PC-3 (cell line): Measurements from ENCODE around the gene ERI3. TPM values are rescaled to one million over a fixed set of nuclear protein-coding genes. Genes with fewer than 3 reads are reported as not detected.

Source experiments
- ATAC-seq: fragments of 200-7000 bp; cut with Tn5 transposase; 2 replicates; pipeline ENCODE4 v1.9.1; 2020; ENCODE audit warnings: mild to moderate bottlenecking, moderate library complexity
- BruUV-seq: library from RNA; stranded (reverse); fragments of 400-500 nt; replicated peaks from 2 replicates; lab custom pipeline; 2021; lab: Mats Ljungman, UMichigan
- CTCF ChIA-PET: fragments of 300-600 bp; sonication (Branson Sonifier 250); formaldehyde crosslinking; loops from one replicate; lab custom pipeline; 2022; ENCODE audit warnings: antibody characterized with exemption; lab: Charles Lee
- POLR2A ChIA-PET: fragments of 300-600 bp; sonication (Branson Sonifier 250); formaldehyde crosslinking; loops from one replicate; lab custom pipeline; 2022; ENCODE audit warnings: antibody characterized with exemption; ENCODE audit not compliant: unreplicated experiment; lab: Charles Lee
- DNase-seq: peaks from one replicate; pipeline ENCODE4 v3.0.0-alpha.2; 2015
- H2AFZ ChIP-seq: fragments of 300-600 bp; sonication (generic); 2 replicates; pipeline ENCODE4 v1.6.0; 2016; ENCODE audit warnings: antibody characterized with exemption, low read length
- H3F3A ChIP-seq: fragments of 300-600 bp; sonication (generic); one replicate; pipeline ENCODE4 v1.6.0; 2017; ENCODE audit warnings: antibody characterized with exemption, low read length, control low read depth, mild to moderate bottlenecking; ENCODE audit not compliant: unreplicated experiment
- H3K27ac ChIP-seq: fragments of 300-600 bp; sonication (generic); 2 replicates; pipeline ENCODE4 v1.5.1; 2016; ENCODE audit warnings: mild to moderate bottlenecking, low read length
- H3K27me3 ChIP-seq: fragments of 300-600 bp; sonication (generic); 2 replicates; pipeline ENCODE4 v1.6.1; 2016; ENCODE audit warnings: low read length, mixed read lengths
- H3K36me3 ChIP-seq: fragments of 300-600 bp; sonication (generic); 2 replicates; pipeline ENCODE4 v1.6.1; 2016; ENCODE audit warnings: low read depth, mixed run types, low read length, mixed read lengths
- H3K4me1 ChIP-seq: fragments of 300-600 bp; sonication (generic); 2 replicates; pipeline ENCODE4 v1.5.1; 2016; ENCODE audit warnings: low read length; ENCODE audit not compliant: insufficient read depth
- H3K4me2 ChIP-seq: fragments of 300-600 bp; sonication (generic); 2 replicates; pipeline ENCODE4 v1.6.0; 2016; ENCODE audit warnings: low read length
- H3K4me3 ChIP-seq: fragments of 300-600 bp; sonication (generic); 2 replicates; pipeline ENCODE4 v1.5.1; 2016; ENCODE audit warnings: mild to moderate bottlenecking, low read length, mixed read lengths
- H3K79me2 ChIP-seq: fragments of 300-600 bp; sonication (generic); 2 replicates; pipeline ENCODE4 v1.6.1; 2017; ENCODE audit warnings: low read length, mixed read lengths
- H3K9ac ChIP-seq: fragments of 300-600 bp; sonication (generic); 2 replicates; pipeline ENCODE4 v1.6.0; 2016; ENCODE audit warnings: mild to moderate bottlenecking, low read length
- H3K9me2 ChIP-seq: fragments of 300-600 bp; sonication (generic); replicated peaks from 2 replicates; pipeline ENCODE4 v1.6.1; 2016; ENCODE audit warnings: mixed run types, low read length, mixed read lengths
- H3K9me3 ChIP-seq: fragments of 300-600 bp; sonication (generic); 2 replicates; pipeline ENCODE4 v1.6.1; 2016; ENCODE audit warnings: low read length, mixed read lengths
- H4K20me1 ChIP-seq: fragments of 300-600 bp; sonication (generic); 2 replicates; pipeline ENCODE4 v1.6.1; 2016; ENCODE audit warnings: low read length, mixed read lengths
- CTCF ChIP-seq: fragments of 300-600 bp; sonication (generic); conservative IDR thresholded peaks from 2 replicates; pipeline ENCODE4 v1.5.1; 2017; ENCODE audit warnings: antibody characterized with exemption, low read depth, mild to moderate bottlenecking, low read length
- EZH2 ChIP-seq: fragments of 300-600 bp; sonication (generic); IDR thresholded peaks from one replicate; pipeline ENCODE4 v1.6.1; 2017; ENCODE audit warnings: antibody characterized with exemption, mild to moderate bottlenecking, low read length; ENCODE audit not compliant: unreplicated experiment
- EZH2phosphoT487 ChIP-seq: fragments of 300-600 bp; sonication (generic); IDR thresholded peaks from 2 replicates; pipeline ENCODE4 v1.6.1; 2018; ENCODE audit warnings: mild to moderate bottlenecking, antibody characterized with exemption, low read length, borderline replicate concordance
- intact Hi-C: fragments of 100-400 bp; cut with micrococcal nuclease; formaldehyde crosslinking; loops from 2 replicates; pipeline ENCODE4 v1.9.0; 2023
- total RNA-seq: library from RNA; depleted of rRNA; stranded (reverse); fragments of >200 nt; gene quantifications from 2 replicates; pipeline ENCODE4 v1.2.3, GENCODE V29; 2014

The ERI3 gene
- total RNA-seq, 1 experiment from 2014 or later, result 138 TPM

GRCh38 chr1:44238660-44239059, 116.4 kb downstream of the ERI3 start:
- POLR2A ChIA-PET, result no interaction called here
- CTCF ChIA-PET, result no interaction called here
- intact Hi-C loops, result no loop called here

GRCh38 chr1:44237721-44238457, 117.2 kb downstream of the ERI3 start:
- Histone ChIP-seq H4K20me1 (no peaks in the 10 kb centered on the region), H3K4me2 (no peak overlapping the region), H3K9me3 (no peaks in the 10 kb centered on the region), H3K9me2 (no peaks in the 10 kb centered on the region), H3K79me2 (no peaks in the 10 kb centered on the region), H3K27me3 (no peaks in the 10 kb centered on the region), H3K36me3 (no peaks in the 10 kb centered on the region), H3K4me3 (no peak overlapping the region), H2AFZ (no peak overlapping the region), H3K9ac (no peak overlapping the region), H3F3A (no peaks in the 10 kb centered on the region), H3K4me1 (no peaks in the 10 kb centered on the region), H3K27ac (no peak overlapping the region)
- no peak for ATAC-seq
- DNase-seq, result no peak
- intact Hi-C loops, result no loop called here
- no TSS peak for BruUV-seq
- TF ChIP-seq EZH2phosphoT487 (no peak), CTCF (no peak), EZH2 (no peak)
- ChIA-PET POLR2A (no interaction called here), CTCF (no interaction called here)

More at GRCh38 chr1:44238660-44239059, 116.4 kb downstream of the ERI3 start:
- Histone ChIP-seq H3K79me2 (no peaks in the 10 kb centered on the region), H2AFZ (no peak overlapping the region), H3K4me1 (no peaks in the 10 kb centered on the region), H3K9me3 (no peaks in the 10 kb centered on the region), H3F3A (no peaks in the 10 kb centered on the region), H4K20me1 (no peaks in the 10 kb centered on the region), H3K4me2 (no peak overlapping the region), H3K27ac (no peak overlapping the region), H3K27me3 (no peaks in the 10 kb centered on the region), H3K4me3 (no peak overlapping the region), H3K36me3 (no peaks in the 10 kb centered on the region), H3K9me2 (no peaks in the 10 kb centered on the region), H3K9ac (no peak overlapping the region)
- ATAC-seq (no peak), DNase-seq (no peak)
- no TSS peak for BruUV-seq
- TF ChIP-seq EZH2phosphoT487 (no peak), EZH2 (no peak), CTCF (no peak)
